Left ventricle myocardium inferior (tissue), 1 donor: ENCODE data around the gene C4A. TPM values are rescaled to one million over a fixed set of nuclear protein-coding genes. Genes with fewer than 3 reads are reported as not detected.
"Not testable (repeated sequence)": the region's sequence is repeated elsewhere in the genome, so short reads cannot be mapped to it uniquely, and the experiment has no call there.

Experiments
- DNase-seq: peaks from one replicate; pipeline ENCODE4 v3.0.0-alpha.2; 2020
- H3K27ac ChIP-seq: fragments of 200-600 bp; replicated peaks from 2 replicates; pipeline ENCODE4 v1.8.0; 2021
- H3K27me3 ChIP-seq: fragments of 200-600 bp; 2 replicates; pipeline ENCODE4 v1.8.0; 2021; ENCODE audit warnings: low read depth
- H3K36me3 ChIP-seq: fragments of 200-600 bp; 2 replicates; pipeline ENCODE4 v1.8.0; 2021
- H3K4me1 ChIP-seq: fragments of 200-600 bp; 2 replicates; pipeline ENCODE4 v1.8.0; 2021
- H3K4me3 ChIP-seq: fragments of 200-600 bp; 2 replicates; pipeline ENCODE4 v1.8.0; 2021; ENCODE audit warnings: mild to moderate bottlenecking, moderate library complexity
- H3K9me3 ChIP-seq: fragments of 200-600 bp; replicated peaks from 2 replicates; pipeline ENCODE4 v1.8.0; 2021
- CTCF ChIP-seq: fragments of 200-600 bp; IDR thresholded peaks from 2 replicates; pipeline ENCODE4 v1.8.0; 2021; ENCODE audit warnings: antibody characterized with exemption, mild to moderate bottlenecking, borderline replicate concordance
- intact Hi-C: fragments of 100-400 bp; cut with micrococcal nuclease; formaldehyde crosslinking; loops from one replicate; pipeline ENCODE4 v1.11.0; 2022
- total RNA-seq: library from RNA; stranded (reverse); fragmentation: NEBNext Ultra II Directional; extraction: Animal tissue kit (Norgen Biotek cat#: 25700); gene quantifications from one replicate; pipeline ENCODE4 v1.2.1, GENCODE V29; 2021
- donor health status: DM: no; HTN: yes; CAD: no; lungs with severe emphysema.

C4A gene
- total RNA-seq, 1 donor from 2014 or later: 76.2 TPM

- Histone ChIP-seq H3K27me3 (no peaks in the 10 kb centered on the region), H3K4me3 (no peak overlapping the region), H3K36me3 (peaks cover 12% of the 10 kb centered on the region), H3K9me3 (no peaks in the 10 kb centered on the region), H3K27ac (no peak overlapping the region), H3K4me1 (peaks cover under 1% of the 10 kb centered on the region)
- intact Hi-C loops: no loop called here
- no peak for TF ChIP-seq CTCF
- DNase-seq: no peak
These were observed 3.0 kb upstream of the C4A start for GRCh38 chr6:31978831-31979230.

DNA sequence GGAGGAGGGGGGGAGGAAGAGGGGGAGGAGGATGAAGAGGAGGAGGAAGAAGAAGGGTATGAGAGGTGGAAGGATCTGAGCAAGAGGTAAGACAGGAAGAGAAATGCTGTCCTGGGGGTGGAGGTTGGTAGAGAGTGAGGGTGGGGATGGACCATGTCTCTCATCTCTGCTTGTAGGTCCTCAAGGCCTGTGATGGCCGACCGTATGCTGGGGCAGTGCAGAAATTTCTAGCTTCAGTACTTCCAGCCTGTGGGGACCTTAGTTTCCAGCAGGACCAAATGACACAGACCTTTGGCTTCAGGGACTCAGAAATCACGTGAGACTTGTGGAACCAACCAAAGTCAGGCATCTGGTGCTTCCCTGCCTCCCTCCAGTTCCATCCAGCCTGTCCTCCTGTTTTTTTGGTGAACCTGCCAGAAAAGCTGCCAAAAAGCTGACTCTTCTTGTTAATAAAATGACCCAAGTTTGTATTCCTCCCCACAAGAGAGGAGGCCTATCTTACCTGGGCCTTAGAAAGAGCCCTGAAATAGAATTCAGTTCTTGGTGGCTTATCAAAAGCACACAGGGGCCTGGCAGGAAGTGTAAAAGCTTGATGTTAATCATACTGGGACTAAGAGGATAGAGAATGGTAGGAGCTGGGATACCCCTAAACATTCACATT is 2.5 kb upstream of the C4A start:
- intact Hi-C loops: no loop called here
- Histone ChIP-seq H3K9me3 (no peaks in the 10 kb centered on the region), H3K36me3 (peaks cover 12% of the 10 kb centered on the region), H3K4me3 (no peak overlapping the region), H3K4me1 (no peaks in the 10 kb centered on the region), H3K27me3 (no peaks in the 10 kb centered on the region), H3K27ac (no peak overlapping the region)
- no peak for TF ChIP-seq CTCF
- DNase-seq: no peak

DNA sequence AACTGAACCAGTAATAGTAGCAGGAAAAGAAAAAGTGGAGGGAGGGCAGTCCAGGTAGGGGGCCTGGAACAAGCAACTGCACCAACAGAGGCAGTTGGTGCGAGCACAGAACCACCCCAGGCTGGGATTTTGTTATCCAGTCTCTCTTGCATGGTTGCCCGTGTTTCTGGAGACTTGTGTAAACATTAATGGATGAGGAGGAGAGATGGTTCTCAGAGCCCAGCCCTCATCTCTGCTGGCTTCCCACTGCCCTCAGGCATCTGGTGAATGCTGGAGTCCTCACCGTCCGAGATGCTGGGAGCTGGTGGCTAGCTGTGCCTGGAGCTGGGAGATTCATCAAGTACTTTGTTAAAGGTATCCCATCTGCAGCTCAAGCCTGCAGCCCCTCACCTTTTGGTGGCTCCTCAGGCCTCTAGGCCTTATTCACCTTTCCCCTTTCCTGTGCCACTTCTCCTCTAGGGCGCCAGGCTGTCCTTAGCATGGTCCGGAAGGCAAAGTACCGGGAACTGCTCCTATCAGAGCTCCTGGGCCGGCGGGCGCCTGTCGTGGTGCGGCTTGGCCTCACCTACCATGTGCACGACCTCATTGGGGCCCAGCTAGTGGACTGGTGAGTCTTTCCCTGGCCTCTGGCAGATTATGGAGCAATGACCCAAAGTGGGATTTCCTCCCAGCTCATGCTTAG is 1.5 kb upstream of the C4A start:
- intact Hi-C loops, DNase-seq: not testable (repeated sequence)
- peaks cover 12% of the 10 kb centered on the region for H3K36me3 ChIP-seq

GRCh38 chr6:31980998-31981397 is 859 bp upstream of the C4A start:
- H3K27ac ChIP-seq, intact Hi-C loops, DNase-seq, H3K9me3 ChIP-seq, H3K4me3 ChIP-seq, H3K27me3 ChIP-seq, H3K4me1 ChIP-seq: not testable (repeated sequence)
- H3K36me3 ChIP-seq: peaks cover 12% of the 10 kb centered on the region

More for the DNA sequence above, 1.5 kb upstream of the C4A start:
- not testable (repeated sequence) for H3K4me1 ChIP-seq, H3K27ac ChIP-seq, H3K4me3 ChIP-seq, H3K9me3 ChIP-seq, H3K27me3 ChIP-seq

DNA sequence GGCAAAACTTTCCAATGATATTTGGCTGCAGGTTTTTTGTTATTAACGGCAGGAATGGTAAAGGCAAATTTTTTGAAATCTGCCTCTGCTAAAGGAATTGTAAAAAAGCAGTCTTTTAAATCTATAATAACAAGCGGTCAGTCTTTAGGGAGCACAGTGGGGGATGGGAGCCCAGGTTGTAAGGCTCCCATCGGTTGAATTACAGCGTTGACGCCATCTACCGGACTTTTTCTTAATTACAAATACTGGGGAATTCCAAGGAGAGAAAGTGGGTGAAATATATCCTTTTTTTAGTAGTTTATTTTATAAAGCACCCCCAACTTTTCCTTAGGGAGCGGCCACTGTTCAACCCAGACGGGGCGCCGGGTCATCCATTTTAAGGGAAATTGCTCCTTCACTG is 7.5 kb downstream of the C4A start:
- intact Hi-C loops, DNase-seq, H3K4me3 ChIP-seq, H3K27me3 ChIP-seq, H3K4me1 ChIP-seq, H3K36me3 ChIP-seq, H3K9me3 ChIP-seq, H3K27ac ChIP-seq: not testable (repeated sequence)

DNA sequence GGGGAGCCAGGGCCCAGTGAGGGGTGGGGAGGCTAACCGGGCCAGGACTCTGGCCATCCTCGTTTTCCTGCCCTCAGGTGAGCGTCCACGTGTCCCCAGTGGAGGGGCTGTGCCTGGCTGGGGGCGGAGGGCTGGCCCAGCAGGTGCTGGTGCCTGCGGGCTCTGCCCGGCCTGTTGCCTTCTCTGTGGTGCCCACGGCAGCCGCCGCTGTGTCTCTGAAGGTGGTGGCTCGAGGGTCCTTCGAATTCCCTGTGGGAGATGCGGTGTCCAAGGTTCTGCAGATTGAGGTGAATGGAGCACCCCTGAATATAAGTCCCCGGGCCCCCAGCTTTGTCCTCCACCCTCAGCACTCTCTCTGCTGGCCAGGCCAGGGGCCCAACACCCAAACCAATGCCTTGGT is 12.6 kb downstream of the C4A start:
- H3K27me3 ChIP-seq, H3K4me3 ChIP-seq, H3K4me1 ChIP-seq, intact Hi-C loops, H3K9me3 ChIP-seq, H3K36me3 ChIP-seq, H3K27ac ChIP-seq, DNase-seq: not testable (repeated sequence)

GRCh38 chr6:31996385-31996784 is 14.5 kb downstream of the C4A start:
- H3K4me1 ChIP-seq, H3K27me3 ChIP-seq, intact Hi-C loops, H3K36me3 ChIP-seq, DNase-seq, H3K27ac ChIP-seq, H3K4me3 ChIP-seq, H3K9me3 ChIP-seq: not testable (repeated sequence)

DNA sequence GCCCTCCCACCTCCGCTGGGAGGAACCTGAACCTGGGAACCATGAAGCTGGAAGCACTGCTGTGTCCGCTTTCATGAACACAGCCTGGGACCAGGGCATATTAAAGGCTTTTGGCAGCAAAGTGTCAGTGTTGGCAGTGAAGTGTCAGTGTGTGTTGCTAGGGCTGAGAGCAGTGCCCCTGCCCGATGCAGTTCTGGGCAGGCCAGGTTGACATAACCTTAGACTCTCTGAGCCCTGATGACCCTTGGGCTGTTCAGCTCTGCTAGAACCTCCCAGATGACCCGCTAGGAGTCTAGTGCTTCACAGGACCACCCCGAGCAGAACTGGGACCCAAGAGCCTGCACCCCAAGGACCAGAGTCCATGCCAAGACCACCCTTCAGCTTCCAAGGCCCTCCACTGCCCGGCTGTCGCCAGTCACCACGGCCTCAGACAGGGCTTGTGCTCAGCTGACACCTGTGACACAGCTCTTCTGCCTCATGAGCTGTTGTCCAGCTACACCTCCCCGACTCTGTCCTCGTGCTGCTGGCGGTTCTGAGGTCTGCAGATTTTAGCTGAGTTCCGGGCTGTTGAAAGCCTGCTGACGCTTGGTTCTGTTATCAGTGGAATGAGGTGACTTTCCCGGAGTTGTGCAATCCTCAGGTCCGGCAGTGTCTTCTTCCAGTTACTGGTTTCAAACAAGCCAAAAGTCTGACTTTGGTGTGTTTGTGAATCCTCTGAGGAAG is 20.9 kb downstream of the C4A start:
- intact Hi-C loops, H3K9me3 ChIP-seq: not testable (repeated sequence)

GRCh38 chr6:32003301-32003700 is 21.4 kb downstream of the C4A start:
- H3K4me1 ChIP-seq, H3K27me3 ChIP-seq, H3K4me3 ChIP-seq, H3K36me3 ChIP-seq, H3K27ac ChIP-seq, intact Hi-C loops, H3K9me3 ChIP-seq, DNase-seq: not testable (repeated sequence)

More for the DNA sequence above, 20.9 kb downstream of the C4A start:
- not testable (repeated sequence) for H3K4me1 ChIP-seq, H3K27me3 ChIP-seq, DNase-seq, H3K4me3 ChIP-seq, H3K36me3 ChIP-seq, H3K27ac ChIP-seq

GRCh38 chr6:32004393-32004792 is 22.5 kb downstream of the C4A start:
- DNase-seq, H3K27ac ChIP-seq: not testable (repeated sequence)

DNA sequence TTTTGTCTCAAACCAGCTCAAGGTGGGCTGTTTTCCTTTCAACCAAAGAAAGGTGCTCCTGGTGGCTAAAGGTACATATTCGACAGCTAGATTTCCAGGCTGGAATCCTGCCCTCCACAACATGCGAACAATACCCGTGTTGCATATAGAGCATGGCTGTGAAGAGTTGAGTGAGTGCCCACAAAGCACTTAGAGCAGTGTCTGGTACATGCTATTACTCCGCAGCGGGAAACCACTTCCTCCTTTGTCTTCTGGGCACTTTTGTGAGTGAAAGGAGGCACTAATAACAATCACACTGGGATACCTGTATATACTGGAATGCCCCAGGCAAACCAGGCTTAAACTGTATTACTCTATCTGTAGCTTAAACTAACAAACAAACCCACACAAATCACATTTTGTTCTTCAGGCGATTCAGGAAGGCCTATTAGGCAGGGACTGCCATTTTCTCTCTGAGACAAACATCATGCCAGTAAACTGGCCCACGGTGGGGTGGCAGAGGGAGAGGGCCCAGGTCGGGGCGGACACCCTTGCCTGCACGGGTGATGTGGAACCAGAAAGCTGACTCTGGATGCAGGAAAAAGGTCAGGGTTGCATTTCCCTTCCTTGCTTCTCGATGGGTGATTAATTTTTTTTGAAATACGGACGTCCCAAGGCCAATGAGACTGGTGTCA is 23.1 kb downstream of the C4A start:
- H3K27me3 ChIP-seq, H3K36me3 ChIP-seq, H3K4me1 ChIP-seq, H3K9me3 ChIP-seq, H3K4me3 ChIP-seq, DNase-seq, H3K27ac ChIP-seq, intact Hi-C loops: not testable (repeated sequence)

More at GRCh38 chr6:32004393-32004792, 22.5 kb downstream of the C4A start:
- H3K9me3 ChIP-seq, H3K4me3 ChIP-seq, H3K4me1 ChIP-seq, H3K27me3 ChIP-seq, H3K36me3 ChIP-seq, intact Hi-C loops: not testable (repeated sequence)
